Keratinocyte (primary cell): ENCODE measurements around the gene PPP2R5A.

ENCODE experiments used
- CTCF ChIP-seq, 3 experiments: IDR thresholded peaks in 1 of 3; conservative IDR thresholded peaks in 1 of 3; optimal IDR thresholded peaks in 1 of 3; 2 replicates in 2 of 3; 3 replicates in 1 of 3; pipeline versions ENCODE3 to v1.5.1; 2011; ENCODE audit warnings: low read length in 3 of 3, mild to moderate bottlenecking in 3 of 3, moderate library complexity in 2 of 3, control low read depth in 1 of 3, inconsistent platforms in 1 of 3; ENCODE audit not compliant: insufficient read depth in 2 of 3; ENCODE audit errors: extremely low read depth in 1 of 3
- EZH2 ChIP-seq: IDR thresholded peaks from one replicate; pipeline ENCODE4 v1.6.1; 2012; ENCODE audit warnings: inconsistent platforms, mild to moderate bottlenecking, low read length, moderate library complexity

- TF ChIP-seq CTCF (optimal IDR thresholded peaks at IDR 0.05 in 1 of 3, IDR thresholded peaks at IDR 0.05 in 1 of 3, conservative IDR thresholded peaks at IDR 0.05 in 1 of 3; ENCODE audit: extremely low read depth in 1 of 3, insufficient read depth in 2 of 3, low read length in 3 of 3) (no peak), EZH2 (no peak)
Observed at GRCh38 chr1:212305342-212305741, 20.1 kb downstream of the PPP2R5A start.
